ENCODE results near the gene ERF. TPM values are rescaled to one million over a fixed set of nuclear protein-coding genes. Genes with fewer than 3 reads are reported as not detected.

The ERF gene
- total RNA-seq, 2 experiments from 2014 or later, result 26.7 to 33.5 TPM

DNA sequence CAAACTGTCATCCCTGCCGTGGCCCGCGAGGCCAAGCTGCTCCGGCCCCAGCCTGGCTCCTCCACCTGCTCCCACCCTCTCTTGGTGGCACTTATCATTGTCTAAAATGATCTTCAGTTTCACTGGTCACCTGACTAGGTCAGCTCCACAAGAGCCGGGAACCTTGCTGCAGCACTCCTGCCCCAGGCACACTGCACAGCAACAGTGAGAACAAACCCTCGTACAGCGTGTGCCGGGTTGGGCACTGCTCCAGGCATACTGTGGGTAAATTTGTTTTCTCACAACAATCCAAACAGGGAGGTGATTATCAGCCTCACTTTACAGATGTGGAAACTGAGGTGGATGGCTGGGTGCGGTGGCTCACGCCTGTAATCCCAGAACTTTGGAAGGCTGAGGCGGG lies 46.3 kb downstream of the ERF start:
- H3K4me2 ChIP-seq (ENCODE audit: low read length), result no peak overlapping the region
- H3K4me1 ChIP-seq (ENCODE audit: insufficient read depth, low read length, poor library complexity, severe bottlenecking), result no peaks in the 10 kb centered on the region
- ChIA-PET CTCF (ENCODE audit: unreplicated experiment) (no interaction called here), POLR2A (no interaction called here)
- H3K9me2 ChIP-seq (ENCODE audit: insufficient read depth, low read length), result no peaks in the 10 kb centered on the region
- no peak overlapping the region for H2AFZ ChIP-seq (ENCODE audit: low read length)
- H3K9me3 ChIP-seq (ENCODE audit: low read length), result no peaks in the 10 kb centered on the region
- no peak overlapping the region for H3K4me3 ChIP-seq (ENCODE audit: low read depth, low read length, poor library complexity, severe bottlenecking)
- TF ChIP-seq EZH2phosphoT487 (IDR thresholded peaks at IDR 0.05; ENCODE audit: borderline replicate concordance, low read depth, low read length), result no peak
- TF ChIP-seq, protein P1, sequence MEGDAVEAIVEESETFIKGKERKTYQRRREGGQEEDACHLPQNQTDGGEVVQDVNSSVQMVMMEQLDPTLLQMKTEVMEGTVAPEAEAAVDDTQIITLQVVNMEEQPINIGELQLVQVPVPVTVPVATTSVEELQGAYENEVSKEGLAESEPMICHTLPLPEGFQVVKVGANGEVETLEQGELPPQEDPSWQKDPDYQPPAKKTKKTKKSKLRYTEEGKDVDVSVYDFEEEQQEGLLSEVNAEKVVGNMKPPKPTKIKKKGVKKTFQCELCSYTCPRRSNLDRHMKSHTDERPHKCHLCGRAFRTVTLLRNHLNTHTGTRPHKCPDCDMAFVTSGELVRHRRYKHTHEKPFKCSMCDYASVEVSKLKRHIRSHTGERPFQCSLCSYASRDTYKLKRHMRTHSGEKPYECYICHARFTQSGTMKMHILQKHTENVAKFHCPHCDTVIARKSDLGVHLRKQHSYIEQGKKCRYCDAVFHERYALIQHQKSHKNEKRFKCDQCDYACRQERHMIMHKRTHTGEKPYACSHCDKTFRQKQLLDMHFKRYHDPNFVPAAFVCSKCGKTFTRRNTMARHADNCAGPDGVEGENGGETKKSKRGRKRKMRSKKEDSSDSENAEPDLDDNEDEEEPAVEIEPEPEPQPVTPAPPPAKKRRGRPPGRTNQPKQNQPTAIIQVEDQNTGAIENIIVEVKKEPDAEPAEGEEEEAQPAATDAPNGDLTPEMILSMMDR (conservative IDR thresholded peaks at IDR 0.05; ENCODE audit: low read length), result no peak
- H3K27ac ChIP-seq (ENCODE audit: low read depth, low read length, poor library complexity, severe bottlenecking), result no peak overlapping the region
- BruUV-seq (replicated peaks), result no TSS peak
- no peak for DNase-seq (ENCODE audit: low spot score)
- no peaks in the 10 kb centered on the region for H4K20me1 ChIP-seq (ENCODE audit: insufficient read depth, low read length)
- intact Hi-C loops (cut with micrococcal nuclease; ENCODE audit: unreplicated experiment), result no loop called here
- peaks cover 91% of the 10 kb centered on the region for H3K36me3 ChIP-seq (ENCODE audit: insufficient read depth, low read length)
- peaks cover 11% of the 10 kb centered on the region; the same call in 1 of the 2 replicates for H3K79me2 ChIP-seq (ENCODE audit: insufficient read depth, low read depth, low read length)

DNA sequence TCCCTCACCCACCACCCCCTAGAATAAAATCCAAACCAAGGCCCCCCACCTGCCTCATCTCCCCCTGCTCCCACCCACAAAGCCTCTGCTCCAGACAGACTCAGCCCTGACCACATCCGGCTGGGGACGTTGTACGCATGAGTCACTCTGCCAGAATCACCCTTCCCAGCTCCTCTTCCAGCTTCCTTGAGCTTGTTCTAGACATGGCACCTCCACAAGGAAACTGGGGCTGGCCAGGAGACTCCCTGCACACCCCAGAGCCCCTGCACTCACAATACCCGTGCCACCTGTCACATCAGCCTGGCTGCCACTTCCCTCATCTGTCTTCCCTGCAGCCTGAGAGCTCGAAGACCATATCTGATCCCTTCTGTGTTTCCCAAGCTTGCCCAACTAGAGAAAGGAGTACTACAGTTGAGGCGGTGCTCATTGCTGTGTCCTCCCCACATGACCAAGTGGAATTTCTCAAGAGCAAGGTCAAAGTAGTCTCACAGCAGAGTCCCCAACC lies 47.1 kb downstream of the ERF start:
- no peak for DNase-seq (ENCODE audit: low spot score)
- H4K20me1 ChIP-seq (ENCODE audit: insufficient read depth, low read length), result no peaks in the 10 kb centered on the region
- H3K27ac ChIP-seq (ENCODE audit: low read depth, low read length, poor library complexity, severe bottlenecking), result no peak overlapping the region
- H3K36me3 ChIP-seq (ENCODE audit: insufficient read depth, low read length), result peaks cover 91% of the 10 kb centered on the region
- ChIA-PET POLR2A (no interaction called here), CTCF (ENCODE audit: unreplicated experiment) (no interaction called here)
- H3K9me2 ChIP-seq (ENCODE audit: insufficient read depth, low read length), result no peaks in the 10 kb centered on the region
- no TSS peak for BruUV-seq (replicated peaks)
- TF ChIP-seq, protein P1 (conservative IDR thresholded peaks at IDR 0.05; ENCODE audit: low read length), result no peak
- no peak for TF ChIP-seq EZH2phosphoT487 (IDR thresholded peaks at IDR 0.05; ENCODE audit: borderline replicate concordance, low read depth, low read length)
- H2AFZ ChIP-seq (ENCODE audit: low read length), result no peak overlapping the region
- peaks cover 5% of the 10 kb centered on the region; the same call in 1 of the 2 replicates for H3K79me2 ChIP-seq (ENCODE audit: insufficient read depth, low read depth, low read length)
- intact Hi-C loops (cut with micrococcal nuclease; ENCODE audit: unreplicated experiment), result no loop called here
- no peak overlapping the region for H3K4me3 ChIP-seq (ENCODE audit: low read depth, low read length, poor library complexity, severe bottlenecking)
- no peaks in the 10 kb centered on the region for H3K9me3 ChIP-seq (ENCODE audit: low read length)
- no peak overlapping the region for H3K4me2 ChIP-seq (ENCODE audit: low read length)
- peaks cover 7% of the 10 kb centered on the region for H3K4me1 ChIP-seq (ENCODE audit: insufficient read depth, low read length, poor library complexity, severe bottlenecking)

DNA sequence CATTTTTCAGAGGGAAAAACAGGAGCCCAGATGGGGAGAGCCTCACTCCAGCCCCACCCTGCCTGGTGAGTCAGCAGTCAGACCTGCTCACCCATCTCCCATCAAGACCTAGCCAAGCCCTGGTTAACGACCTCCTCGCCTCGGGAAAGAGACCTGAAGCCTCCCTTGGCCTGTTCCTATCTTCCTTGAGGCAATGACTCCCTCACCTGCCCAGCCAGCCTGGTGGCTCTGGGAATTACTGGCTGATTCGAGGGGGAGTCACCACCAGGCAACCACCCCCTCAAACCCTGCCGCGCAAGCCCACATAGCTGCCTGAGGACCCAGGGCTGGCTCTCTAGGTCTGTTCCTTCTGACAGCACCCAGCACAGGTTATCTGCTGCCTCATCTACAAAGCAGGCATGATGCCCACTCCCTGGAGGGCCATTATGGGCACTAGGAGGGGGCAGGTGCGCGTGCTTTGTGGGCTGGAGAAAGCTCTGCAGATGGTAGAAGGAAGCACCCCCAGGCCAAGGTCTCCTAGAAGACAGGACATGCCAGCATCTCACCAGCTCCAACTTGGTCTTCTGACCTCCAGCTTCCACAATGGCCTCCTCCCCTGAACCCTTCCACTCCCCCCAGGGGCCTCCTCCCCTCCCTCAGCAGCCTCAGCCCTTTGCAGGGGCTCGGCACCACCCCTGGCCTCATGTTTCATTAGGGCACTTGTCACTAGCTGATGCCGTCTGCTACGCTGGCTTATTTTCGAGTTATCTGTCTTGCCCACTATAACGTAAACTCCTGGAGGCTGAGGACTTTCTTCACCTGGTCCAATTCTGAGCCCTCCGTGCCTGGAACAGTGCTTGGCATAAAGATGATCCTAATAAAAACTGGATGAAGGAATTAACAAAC lies 47.8 kb downstream of the ERF start:
- no peak for TF ChIP-seq EZH2phosphoT487 (IDR thresholded peaks at IDR 0.05; ENCODE audit: borderline replicate concordance, low read depth, low read length)
- TF ChIP-seq, protein P1 (conservative IDR thresholded peaks at IDR 0.05; ENCODE audit: low read length), result no peak
- Histone ChIP-seq H3K27ac (ENCODE audit: low read depth, low read length, poor library complexity, severe bottlenecking) (no peak overlapping the region), H3K4me1 (ENCODE audit: insufficient read depth, low read length, poor library complexity, severe bottlenecking) (peaks cover 14% of the 10 kb centered on the region), H3K4me2 (ENCODE audit: low read length) (no peak overlapping the region), H3K36me3 (ENCODE audit: insufficient read depth, low read length) (peaks cover 92% of the 10 kb centered on the region), H3K9me3 (ENCODE audit: low read length) (no peaks in the 10 kb centered on the region), H3K9me2 (ENCODE audit: insufficient read depth, low read length) (no peaks in the 10 kb centered on the region), H3K79me2 (ENCODE audit: insufficient read depth, low read depth, low read length) (0 out of 2 replicates have a peak, but pooled peaks cover 3% of the 10 kb centered on the region), H4K20me1 (ENCODE audit: insufficient read depth, low read length) (no peaks in the 10 kb centered on the region), H2AFZ (ENCODE audit: low read length) (no peak overlapping the region), H3K4me3 (ENCODE audit: low read depth, low read length, poor library complexity, severe bottlenecking) (no peak overlapping the region)
- CTCF ChIA-PET (ENCODE audit: unreplicated experiment), result no interaction called here
- no TSS peak for BruUV-seq (replicated peaks)
- intact Hi-C loops (cut with micrococcal nuclease; ENCODE audit: unreplicated experiment), result no loop called here
- POLR2A ChIA-PET, result no interaction called here
- DNase-seq (ENCODE audit: low spot score), result no peak
